B cell (primary cell): ENCODE data around the gene MAN1A2.

ENCODE experiments used
- EZH2 ChIP-seq: IDR thresholded peaks from 2 replicates; pipeline ENCODE4 v1.6.1; 2012; ENCODE audit warnings: borderline replicate concordance, low read depth, mild to moderate bottlenecking, moderate library complexity, low read length; ENCODE audit not compliant: insufficient read depth, poor library complexity, severe bottlenecking
- TF ChIP-seq, protein P1 (sequence below): fragments of 200-600 bp; IDR thresholded peaks from one replicate; pipeline ENCODE4 v1.8.0; 2022; ENCODE audit warnings: antibody characterized with exemption, mild to moderate bottlenecking

- no peak for TF ChIP-seq EZH2
- TF ChIP-seq, protein P1, sequence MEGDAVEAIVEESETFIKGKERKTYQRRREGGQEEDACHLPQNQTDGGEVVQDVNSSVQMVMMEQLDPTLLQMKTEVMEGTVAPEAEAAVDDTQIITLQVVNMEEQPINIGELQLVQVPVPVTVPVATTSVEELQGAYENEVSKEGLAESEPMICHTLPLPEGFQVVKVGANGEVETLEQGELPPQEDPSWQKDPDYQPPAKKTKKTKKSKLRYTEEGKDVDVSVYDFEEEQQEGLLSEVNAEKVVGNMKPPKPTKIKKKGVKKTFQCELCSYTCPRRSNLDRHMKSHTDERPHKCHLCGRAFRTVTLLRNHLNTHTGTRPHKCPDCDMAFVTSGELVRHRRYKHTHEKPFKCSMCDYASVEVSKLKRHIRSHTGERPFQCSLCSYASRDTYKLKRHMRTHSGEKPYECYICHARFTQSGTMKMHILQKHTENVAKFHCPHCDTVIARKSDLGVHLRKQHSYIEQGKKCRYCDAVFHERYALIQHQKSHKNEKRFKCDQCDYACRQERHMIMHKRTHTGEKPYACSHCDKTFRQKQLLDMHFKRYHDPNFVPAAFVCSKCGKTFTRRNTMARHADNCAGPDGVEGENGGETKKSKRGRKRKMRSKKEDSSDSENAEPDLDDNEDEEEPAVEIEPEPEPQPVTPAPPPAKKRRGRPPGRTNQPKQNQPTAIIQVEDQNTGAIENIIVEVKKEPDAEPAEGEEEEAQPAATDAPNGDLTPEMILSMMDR, result no peak
Observed at GRCh38 chr1:117416004-117416403, 48.8 kb downstream of the MAN1A2 start.
